HG02571 (cell line): ENCODE results near the gene RUSF1.

Experiments used
- ATAC-seq: cut with Tn5 transposase; IDR thresholded peaks from one replicate; pipeline ENCODE4 v1.9.1; 2021; ENCODE audit warnings: mild to moderate bottlenecking, moderate library complexity; ENCODE audit not compliant: unreplicated experiment

The RUSF1 gene

DNA sequence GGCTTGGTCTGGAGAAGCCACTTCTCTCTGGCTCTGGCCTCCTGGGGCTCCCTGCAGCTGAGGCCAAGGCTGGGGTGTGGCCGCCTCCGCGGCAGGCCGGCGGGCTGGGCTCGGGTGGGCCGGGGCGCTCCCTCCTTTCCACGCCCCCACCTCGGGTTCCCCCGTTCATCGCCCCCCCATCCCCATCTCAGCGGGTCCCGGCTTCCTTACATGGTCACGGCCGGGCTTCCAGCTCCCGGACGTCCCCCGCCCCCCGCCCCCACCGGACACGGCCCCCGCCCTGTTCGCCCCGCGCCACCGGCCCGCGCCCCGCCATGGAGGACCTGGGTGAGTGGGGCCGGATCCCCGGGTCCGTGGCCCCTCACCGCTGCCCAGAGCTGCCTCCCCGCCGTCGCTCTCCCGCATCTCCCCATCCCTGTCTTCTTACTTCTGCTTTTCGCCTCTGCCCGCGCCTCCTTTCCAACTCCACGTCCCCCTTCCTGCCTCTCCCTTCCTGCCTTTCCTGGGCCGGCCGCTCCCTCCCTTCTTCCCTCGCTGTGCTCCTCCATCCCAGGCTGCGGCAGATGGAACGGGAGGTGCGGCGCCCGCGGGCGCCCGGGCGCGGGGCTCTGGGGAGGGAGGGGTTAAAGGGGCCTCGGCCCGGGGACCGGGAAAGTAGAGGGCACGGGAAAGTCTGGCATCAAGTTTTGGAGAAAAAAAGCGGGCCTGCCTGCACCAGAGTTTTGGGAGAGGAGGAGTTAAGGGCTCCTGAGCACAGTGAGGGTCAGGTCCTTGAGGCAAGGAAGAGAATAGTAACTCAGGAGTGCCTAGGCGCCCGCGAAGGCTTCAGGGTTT lies 36.1 kb downstream of the RUSF1 start, which contains the start of gene TGFB1I1:
TSS of gene TGFB1I1 (plus strand) at position 278 of the 834 bp plus-strand sequence. CDS start at position 315, 37 bp downstream.
- no peak for ATAC-seq

DNA sequence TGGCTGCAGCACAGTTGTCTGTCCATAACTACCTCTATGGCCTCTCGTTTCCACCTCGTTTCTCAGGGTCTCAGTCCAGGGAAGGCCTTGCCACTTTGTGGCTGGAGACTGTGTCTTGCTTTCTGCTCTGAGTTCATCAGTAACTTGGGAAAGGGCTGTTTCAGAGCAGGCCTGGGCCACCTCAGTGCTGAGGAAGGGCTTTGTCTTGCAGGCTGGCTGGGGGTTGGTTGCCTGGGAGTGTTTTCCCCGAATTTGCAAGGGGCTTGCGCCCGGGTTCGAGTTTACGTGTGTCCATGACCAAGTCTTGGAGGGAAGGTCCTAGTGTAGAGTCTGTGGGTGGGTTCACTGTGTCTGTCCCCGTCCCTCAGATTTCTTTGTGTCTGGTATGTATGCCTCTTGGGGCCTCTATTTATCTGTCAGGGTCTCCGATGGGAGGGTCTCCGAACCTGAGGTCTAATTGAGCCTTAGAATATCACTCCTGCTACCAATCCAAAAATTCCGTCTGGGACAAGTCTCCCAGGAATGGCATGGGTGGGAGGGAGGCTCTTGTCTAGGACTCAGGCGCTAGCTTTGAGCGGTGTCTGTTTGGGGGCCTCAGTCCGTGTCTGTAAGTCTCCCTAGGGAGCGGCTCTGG lies 36.8 kb downstream of the RUSF1 start:
- no peak for ATAC-seq

DNA sequence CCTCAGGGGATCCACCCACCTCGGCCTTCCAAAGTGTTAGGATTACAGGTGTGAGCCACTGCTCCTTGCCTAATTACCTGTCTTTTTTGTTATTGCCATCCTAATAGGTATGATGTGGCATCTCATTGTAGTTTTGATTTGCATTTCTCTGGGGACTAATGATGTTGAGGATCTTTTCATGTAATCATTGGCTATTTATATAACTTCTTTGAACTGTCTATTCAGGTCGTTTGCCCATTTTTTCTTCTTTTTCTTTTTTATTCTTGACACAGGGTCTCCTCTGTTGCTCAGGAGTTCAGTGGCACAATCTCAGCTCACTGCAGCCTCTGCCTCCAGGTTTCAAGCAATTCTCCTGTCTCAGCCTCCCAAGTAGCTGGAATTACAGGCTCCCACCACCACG lies 37.6 kb downstream of the RUSF1 start:
- no peak for ATAC-seq

DNA sequence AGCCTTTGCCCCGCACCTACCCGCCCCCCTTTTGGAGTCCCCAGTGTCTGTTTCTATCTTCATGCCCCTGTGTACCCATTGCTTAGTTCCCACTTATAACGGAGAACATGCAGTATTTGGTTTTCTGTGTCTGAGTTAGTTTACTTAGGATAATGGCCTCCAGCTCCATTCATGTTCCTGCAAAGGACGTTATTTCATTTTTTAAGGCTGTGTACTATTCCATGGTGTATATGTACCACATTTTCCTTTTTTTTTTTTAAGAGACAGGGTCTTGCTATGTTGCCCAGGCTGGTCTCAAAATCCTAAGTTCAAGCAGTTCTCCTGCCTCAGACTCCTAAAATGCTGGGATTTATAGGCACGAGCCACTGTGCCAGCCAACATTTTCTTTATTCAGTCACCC lies 40.3 kb downstream of the RUSF1 start:
- no peak for ATAC-seq

DNA sequence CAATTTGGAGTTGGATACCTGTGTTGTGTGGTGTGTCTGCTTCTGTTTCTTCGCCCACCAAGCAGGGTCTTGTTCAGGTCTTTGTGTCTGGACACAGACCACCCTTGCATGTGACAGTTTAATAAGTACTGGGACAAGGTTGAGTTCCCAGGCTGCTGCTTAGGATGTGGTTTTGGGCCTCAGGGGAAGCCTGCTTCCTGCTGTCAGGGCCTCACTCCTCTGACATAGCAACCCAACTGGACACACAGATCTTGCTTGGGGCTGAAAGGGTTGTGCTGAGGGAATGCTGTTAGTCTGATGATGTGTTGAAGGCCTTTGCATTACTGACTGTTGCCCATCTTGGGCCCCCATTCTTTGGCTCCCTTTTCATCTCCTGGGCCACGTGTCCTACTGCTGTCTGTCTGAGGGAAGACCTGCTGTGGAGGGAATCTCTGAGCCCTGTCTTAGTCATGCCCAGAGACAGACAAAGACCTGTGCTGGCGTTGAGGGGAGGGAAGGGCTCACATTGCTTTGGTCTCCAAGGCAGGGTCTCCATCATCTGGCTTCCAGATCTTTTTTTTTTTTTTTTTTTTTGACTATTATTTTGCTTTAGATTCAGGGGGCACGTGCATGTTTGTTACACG lies 40.9 kb downstream of the RUSF1 start:
- no peak for ATAC-seq

DNA sequence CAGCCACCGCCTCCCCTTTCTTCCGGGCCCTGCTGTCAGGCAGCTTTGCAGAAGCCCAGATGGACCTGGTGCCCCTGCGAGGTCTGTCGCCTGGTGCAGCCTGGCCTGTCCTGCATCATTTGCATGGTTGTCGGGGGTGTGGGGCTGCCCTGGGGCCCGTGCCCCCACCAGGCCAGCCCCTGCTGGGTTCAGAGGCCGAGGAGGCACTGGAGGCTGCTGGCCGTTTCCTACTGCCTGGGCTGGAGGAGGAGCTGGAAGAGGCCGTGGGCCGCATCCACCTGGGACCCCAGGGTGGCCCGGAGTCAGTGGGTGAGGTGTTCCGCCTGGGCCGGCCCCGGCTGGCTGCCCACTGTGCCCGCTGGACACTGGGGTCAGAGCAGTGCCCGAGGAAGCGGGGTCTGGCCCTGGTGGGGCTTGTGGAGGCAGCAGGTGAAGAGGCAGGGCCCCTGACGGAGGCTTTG lies 41.8 kb downstream of the RUSF1 start:
- ATAC-seq = no peak

DNA sequence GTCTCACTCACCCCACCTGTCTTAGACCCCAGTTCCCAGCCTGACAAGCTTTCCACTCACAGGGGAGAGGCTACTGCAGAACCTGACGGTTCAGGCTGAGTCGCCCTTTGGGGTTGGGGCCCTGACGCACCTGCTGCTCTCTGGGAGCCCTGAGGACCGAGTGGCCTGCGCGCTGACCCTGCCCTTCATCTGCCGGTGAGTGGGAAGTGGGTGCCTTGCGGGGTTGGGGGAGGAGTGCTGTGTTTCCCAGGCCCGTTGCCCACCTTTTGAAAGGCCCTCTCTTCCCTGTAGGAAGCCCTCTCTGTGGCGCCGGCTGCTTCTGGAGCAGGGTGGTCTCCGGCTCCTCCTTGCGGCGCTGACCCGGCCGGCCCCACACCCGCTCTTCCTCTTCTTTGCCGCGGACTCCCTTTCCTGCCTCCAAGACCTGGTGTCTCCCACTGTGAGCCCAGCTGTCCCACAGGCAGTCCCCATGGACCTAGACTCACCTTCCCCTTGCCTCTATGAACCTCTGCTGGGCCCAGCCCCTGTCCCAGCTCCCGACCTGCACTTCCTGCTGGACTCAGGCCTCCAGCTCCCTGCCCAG lies 42.3 kb downstream of the RUSF1 start:
- no peak for ATAC-seq

DNA sequence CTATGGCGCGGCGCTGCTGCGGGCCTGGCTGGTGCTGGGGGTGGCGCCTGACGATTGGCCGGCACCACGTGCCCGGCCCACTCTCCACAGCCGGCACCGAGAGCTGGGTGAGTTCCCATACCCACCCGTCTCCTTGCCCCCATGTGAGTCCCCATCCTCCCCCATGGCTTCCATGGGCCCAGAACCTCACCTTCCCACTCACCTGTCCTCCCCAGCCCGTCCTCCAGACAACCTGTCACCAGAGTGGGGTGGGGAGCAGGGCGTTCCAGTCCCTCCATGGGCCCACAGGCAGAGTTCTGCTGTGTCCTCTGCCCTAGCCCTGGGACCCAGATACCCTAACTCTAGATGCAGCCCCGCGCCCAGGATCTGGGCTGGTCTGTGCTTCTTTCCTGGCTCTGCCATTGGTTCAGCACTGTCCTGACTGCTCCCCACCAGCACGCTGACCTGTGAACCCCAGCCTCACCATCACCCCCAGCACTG lies 43.4 kb downstream of the RUSF1 start:
- no peak for ATAC-seq

DNA sequence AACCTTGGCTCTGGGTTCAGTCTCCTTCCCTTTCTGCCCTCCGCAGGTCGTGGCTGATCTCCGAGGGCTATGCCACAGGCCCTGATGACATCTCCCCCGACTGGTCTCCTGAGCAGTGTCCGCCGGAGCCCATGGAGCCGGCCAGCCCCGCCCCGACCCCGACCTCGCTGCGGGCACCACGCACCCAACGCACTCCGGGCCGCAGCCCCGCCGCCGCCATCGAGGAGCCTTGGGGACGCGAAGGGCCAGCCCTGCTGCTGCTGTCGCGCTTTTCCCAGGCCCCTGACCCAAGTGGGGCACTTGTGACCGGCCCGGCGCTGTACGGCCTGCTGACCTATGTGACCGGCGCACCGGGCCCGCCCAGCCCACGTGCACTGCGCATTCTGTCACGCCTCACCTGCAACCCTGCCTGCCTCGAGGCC lies 43.8 kb downstream of the RUSF1 start:
- ATAC-seq = no peak

DNA sequence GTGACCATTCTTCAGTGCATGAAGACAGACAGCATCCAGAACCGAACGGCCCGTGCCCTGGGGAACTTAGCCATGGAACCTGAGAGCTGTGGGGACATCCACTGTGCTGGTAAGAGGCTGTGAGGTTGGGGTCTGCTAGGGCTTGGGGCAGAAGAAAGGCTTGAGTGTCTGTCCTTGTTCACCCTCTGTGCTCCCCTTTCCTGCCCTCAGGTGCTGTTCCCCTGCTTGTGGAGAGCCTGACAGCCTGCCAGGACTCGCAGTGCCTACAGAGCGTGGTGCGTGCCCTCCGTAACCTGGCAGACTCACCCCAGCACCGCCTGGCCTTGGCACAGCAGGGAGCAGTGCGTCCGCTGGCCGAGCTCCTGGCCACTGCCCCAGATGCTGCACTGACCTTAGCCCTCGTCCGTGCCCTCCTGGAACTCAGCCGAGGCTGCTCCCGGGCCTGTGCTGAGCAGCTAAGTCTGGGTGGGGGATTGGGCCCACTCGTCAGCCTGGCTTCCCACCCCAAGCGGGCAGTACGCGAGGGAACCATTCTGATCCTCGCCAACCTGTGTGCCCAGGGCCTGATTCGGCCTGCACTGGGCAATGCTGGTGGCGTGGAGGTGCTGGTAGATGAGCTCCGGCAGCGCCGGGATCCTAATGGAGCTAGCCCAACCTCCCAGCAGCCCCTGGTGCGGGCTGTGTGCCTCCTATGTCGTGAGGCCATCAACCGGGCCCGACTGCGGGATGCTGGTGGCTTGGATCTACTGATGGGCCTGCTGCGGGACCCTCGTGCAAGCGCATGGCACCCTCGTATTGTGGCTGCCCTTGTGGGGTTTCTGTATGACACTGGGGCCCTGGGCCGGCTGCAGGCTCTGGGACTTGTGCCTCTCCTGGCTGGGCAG lies 46.0 kb downstream of the RUSF1 start:
- ATAC-seq = no peak

DNA sequence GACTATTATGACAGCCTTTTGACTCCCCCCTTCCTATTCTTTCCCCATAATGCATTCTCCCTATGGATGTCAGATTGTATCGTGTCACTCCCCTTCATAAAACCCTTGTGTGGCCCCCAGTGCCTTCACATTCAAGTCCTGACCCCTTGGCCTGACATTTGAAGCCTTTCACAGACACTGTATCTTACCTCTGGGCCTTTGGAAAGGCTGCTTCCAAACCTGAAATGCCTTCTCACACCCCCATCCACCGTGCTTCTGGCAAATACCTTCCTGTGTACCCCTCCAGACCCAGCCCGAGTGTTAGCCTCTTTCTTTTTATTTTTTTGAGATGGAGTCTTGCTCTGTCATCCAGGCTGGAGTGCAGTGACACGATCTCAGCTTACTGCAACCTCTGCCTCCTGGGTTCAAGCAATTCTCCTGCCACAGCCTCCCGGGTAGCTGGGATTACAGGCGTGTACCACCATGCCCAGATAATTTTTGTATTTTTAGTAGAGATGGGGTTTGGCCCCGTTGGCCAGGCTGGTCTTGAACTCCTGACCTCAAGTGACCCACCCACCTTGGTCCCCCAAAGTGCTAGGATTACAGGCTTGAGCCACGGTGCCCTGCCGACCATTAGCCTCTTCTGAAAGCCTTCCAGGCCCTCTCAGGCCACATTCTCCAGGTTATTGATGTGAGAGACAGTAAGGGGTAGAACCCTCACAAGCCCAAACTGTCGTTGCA lies 46.8 kb downstream of the RUSF1 start:
- ATAC-seq = no peak

DNA sequence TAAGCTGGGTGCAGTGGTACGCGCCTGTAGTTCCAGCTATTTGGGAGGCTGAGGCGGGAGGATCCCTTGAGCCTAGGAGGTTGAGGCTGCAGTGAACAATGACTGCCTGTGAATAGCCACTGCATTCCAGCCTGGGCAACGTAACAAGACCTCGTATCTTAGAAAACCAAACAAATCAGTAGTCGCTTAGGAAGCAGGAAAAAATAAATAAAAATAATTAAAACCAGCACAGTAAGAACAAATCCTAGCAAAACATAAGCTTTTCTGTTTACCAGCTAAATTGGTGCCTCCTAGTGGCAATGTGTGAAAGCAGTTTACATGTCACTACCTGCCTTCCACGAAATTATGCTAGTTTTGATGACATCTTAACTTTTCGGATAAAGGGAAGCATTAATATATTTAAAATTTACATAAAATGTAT lies 47.6 kb downstream of the RUSF1 start:
- ATAC-seq = no peak

DNA sequence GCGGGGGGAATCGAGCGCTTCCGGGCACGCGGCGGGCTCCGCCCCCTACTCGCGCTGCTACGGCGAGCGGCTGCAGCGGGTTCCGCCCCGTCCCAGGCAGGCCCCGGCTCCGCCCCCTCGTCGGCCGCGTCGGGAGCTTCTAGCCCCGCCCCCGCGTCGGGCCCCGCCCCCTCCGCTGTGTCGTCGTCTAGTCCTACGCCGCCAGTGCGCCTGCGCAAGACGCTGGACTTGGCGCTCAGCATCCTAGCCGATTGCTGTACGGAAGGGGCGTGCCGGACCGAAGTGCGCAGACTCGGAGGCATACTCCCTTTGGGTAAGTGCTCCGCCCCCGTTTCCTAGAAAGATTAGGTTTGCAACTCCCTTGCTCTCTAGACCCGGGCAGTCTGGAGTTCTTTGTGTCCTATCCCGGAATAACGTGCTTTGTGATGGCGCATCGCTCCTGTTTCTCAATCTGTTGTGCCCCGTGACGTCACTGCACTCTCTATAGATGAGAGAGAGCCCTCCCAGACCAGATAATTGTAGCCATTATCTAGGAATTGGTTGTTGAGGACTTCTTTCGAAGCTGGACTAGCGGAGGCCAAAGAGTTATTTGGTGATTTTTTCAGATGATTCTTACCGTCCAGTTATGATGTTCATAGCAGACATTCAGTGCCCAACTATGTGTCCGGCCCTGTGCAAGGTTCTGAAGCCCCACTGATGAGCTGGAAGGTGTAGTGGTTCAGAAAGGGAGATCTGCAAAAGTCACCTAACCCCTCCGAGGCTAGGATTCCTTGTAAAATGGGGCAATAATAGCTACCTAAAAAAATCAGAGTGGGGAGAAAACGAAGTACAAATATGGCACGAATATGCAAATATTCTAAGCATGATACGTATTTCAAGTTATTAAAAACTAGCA lies 48.3 kb downstream of the RUSF1 start:
- ATAC-seq = peak; percentile 59

DNA sequence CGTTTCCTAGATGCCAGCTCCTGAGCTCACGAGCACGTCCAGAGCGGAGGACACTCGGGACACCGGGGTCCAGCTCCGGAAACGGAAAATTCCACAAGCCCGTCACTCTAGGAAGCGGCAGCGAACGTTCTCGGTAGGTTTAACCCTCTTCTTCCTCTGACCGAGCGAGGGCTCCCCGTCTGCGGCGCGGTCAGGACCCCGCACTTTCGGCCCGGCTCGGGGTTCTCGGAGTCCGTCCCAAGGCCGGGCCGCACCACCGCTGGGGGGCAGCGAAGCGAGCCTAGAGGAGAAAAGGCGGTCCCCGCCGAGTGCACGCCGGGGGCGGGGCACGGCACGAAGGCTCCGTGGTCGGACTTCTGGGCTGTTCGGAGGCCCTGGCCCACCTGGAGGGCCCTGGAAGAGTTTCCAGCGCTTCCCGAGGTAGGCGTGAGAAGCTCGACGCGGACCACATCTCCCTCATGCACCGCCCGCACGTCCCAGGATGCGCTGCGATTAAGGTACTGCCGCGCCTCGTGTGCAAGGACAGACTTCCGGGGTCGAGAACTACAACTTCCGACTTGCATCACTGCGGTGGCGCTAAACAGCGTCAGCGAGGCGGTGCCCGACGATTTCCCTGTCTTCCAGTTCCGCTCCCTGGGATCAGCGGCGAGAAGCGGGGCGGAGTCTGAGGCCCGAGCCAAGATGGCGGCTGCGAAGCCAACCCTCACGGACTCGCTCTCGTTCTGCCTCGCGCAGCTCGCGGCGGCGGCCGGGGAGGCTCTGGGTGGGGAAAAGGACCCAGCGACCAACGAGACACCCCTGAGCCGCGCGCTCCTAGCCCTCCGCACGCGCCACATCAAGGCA lies 49.1 kb downstream of the RUSF1 start, which contains the start of gene ARMC5:
TSS of gene ARMC5 (plus strand) at position 658 of the 843 bp plus-strand sequence. CDS start at position 682, 24 bp downstream.
- peak; percentile 74 for ATAC-seq

DNA sequence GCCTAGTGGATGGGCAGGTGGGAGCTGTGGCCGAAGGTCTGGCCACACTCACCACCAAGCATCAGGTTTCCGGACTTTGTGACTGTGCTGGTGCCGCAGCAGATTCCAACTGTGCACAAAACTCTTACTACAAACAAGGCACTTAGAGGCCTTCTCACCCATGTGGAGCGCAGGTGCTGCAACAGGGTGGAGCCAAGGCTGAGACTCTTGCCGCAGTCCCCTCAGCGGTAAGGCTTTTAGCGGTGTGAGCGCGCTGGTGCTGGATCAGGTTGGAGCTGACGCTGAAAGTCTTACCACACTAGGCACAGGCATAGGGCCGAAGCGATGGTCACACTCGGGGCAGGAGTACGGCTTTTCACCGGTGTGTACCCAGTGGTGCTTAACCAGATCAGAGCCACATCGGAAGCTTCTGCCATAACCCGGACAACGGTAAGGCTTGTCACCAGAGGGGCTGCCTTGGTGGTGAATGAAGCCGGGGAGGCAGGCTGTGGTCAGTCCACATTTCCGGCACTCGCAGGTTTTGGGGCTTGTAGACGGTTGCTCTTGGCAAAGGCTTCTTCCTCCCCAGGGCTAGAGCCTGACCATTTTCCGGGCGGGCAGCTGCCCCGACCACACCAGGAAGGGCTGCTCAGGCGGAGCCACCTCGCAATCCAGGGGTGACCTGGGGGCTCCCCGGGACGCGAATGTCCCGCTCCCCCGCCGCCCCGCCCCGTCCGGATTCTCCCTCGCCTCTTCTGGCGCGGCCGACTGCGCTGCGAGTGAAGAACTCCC lies 49.9 kb downstream of the RUSF1 start:
- peak; percentile 2 for ATAC-seq

DNA sequence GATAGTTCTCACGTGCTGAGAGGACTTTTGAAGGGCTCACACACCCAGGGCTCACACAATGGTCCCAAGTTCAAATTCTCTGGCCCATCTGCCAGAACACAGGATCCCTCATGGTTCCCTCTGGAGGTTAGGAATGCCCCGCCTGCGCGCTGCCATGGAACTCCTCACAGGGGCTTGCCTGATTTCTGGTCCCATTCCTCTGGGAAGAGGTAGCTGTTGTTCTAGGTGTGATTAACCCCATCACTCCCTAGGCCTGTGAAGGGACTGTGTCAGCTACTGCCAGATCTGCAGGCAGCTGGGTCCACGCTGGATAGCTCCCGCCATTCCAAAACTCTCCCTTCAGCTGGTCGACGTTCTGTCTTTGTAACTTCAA lies 51.2 kb downstream of the RUSF1 start:
- ATAC-seq = no peak
